Endothelial cell of umbilical vein (primary cell): ENCODE measurements around the gene SLC34A1.

ENCODE experiments used
- CTCF ChIP-seq, 2 donors: IDR thresholded peaks; 1 replicate in 1 of 2; 2 replicates in 1 of 2; pipeline ENCODE4 v1.5.1; 2011; ENCODE audit warnings: low read length in 2 of 2, mild to moderate bottlenecking in 2 of 2, moderate library complexity in 2 of 2, control low read depth in 1 of 2, inconsistent platforms in 1 of 2, low read depth in 1 of 2; ENCODE audit not compliant: insufficient read depth in 1 of 2; ENCODE audit errors: extremely low read depth in 1 of 2
- EZH2 ChIP-seq: IDR thresholded peaks from 2 replicates; pipeline ENCODE4 v1.6.1; 2012; ENCODE audit warnings: borderline replicate concordance, low read depth, mild to moderate bottlenecking, moderate library complexity, low read length, inconsistent platforms; ENCODE audit not compliant: severe bottlenecking
- POLR2A ChIP-seq: IDR thresholded peaks from 2 replicates; pipeline ENCODE4 v1.6.1; 2012; ENCODE audit warnings: low read depth, mild to moderate bottlenecking, control low read depth, low read length
- POLR2AphosphoS5 ChIP-seq: IDR thresholded peaks from 2 replicates; pipeline ENCODE4 v1.6.1; 2012; ENCODE audit warnings: low read depth, mild to moderate bottlenecking, control low read depth, low read length, moderate library complexity; ENCODE audit not compliant: insufficient read depth
- TF ChIP-seq, protein P1 (sequence below): IDR thresholded peaks from 2 replicates; pipeline ENCODE4 v1.6.1; 2011; ENCODE audit not compliant: insufficient read depth, insufficient read length

- TF ChIP-seq POLR2AphosphoS5 (no peak), CTCF (IDR thresholded peaks at IDR 0.05; ENCODE audit: extremely low read depth in 1 of 2, insufficient read depth in 1 of 2, low read depth in 1 of 2, low read length in 2 of 2) (no peak), POLR2A (no peak), EZH2 (no peak)
- TF ChIP-seq, protein P1, sequence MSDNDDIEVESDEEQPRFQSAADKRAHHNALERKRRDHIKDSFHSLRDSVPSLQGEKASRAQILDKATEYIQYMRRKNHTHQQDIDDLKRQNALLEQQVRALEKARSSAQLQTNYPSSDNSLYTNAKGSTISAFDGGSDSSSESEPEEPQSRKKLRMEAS = no peak
Measured at GRCh38 chr5:177405312-177405711, 21.1 kb downstream of the SLC34A1 start.
